Measurements from ENCODE around the gene DEFB132. TPM values are rescaled to one million over a fixed set of nuclear protein-coding genes. Genes with fewer than 3 reads are reported as not detected.
"Not testable (repeated sequence)": the region's sequence is repeated elsewhere in the genome, so short reads cannot be mapped to it uniquely, and the experiment has no call there.

The DEFB132 gene
- total RNA-seq, 1 donor from 2014 or later, result not detected

DNA sequence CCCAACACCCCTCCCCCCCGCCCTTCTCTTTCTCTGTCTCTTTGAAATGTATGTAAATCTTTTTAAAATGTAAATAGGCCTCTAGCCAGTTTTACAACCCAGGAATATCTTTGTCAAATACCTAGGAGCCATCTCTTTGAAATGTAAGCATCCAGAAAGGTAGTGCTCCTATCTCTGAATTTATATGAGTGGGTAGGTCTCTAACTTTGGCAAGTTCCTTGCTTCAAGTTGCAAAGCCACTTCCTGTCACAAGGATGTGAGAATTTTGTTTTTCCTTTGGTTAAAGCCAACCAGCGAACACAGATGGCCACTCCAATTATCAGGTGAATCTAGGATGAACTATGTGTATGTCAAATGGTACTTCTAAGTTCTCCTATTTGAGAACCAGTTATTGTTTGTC lies 6.2 kb upstream of the DEFB132 start:
- Histone ChIP-seq H3K36me3 (no peaks in the 10 kb centered on the region), H3K4me3 (no peak overlapping the region), H3K4me1 (no peaks in the 10 kb centered on the region), H3K27ac (no peak overlapping the region), H3K9me3 (no peaks in the 10 kb centered on the region), H3K27me3 (ENCODE audit: low read depth) (no peaks in the 10 kb centered on the region)
- ATAC-seq, result no peak
- DNase-seq, result no peak
- intact Hi-C loops (cut with DNase I), result no loop called here
- TF ChIP-seq, protein P1, sequence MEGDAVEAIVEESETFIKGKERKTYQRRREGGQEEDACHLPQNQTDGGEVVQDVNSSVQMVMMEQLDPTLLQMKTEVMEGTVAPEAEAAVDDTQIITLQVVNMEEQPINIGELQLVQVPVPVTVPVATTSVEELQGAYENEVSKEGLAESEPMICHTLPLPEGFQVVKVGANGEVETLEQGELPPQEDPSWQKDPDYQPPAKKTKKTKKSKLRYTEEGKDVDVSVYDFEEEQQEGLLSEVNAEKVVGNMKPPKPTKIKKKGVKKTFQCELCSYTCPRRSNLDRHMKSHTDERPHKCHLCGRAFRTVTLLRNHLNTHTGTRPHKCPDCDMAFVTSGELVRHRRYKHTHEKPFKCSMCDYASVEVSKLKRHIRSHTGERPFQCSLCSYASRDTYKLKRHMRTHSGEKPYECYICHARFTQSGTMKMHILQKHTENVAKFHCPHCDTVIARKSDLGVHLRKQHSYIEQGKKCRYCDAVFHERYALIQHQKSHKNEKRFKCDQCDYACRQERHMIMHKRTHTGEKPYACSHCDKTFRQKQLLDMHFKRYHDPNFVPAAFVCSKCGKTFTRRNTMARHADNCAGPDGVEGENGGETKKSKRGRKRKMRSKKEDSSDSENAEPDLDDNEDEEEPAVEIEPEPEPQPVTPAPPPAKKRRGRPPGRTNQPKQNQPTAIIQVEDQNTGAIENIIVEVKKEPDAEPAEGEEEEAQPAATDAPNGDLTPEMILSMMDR (IDR thresholded peaks at IDR 0.05), result no peak

DNA sequence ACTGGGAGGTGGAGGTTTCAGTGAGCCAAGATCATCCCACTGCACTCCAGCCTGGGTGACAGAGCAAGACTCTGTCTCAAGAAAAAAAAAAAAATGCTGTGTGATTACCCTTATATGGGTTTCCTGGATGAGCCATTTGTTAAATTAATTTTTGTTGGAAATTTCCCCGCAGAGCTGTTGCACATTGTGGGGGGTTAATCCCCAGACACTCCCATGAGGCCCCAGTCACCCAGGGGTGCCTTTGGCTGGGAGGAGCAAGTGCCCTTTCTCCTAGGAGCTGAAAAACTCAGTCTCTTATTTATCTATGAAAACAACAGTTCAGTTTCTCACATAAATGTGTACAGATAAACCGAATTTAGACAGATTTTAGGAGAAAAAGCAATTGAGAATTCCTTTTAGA lies 4.7 kb upstream of the DEFB132 start:
- no peak for ATAC-seq
- intact Hi-C loops (cut with DNase I), result no loop called here

DNA sequence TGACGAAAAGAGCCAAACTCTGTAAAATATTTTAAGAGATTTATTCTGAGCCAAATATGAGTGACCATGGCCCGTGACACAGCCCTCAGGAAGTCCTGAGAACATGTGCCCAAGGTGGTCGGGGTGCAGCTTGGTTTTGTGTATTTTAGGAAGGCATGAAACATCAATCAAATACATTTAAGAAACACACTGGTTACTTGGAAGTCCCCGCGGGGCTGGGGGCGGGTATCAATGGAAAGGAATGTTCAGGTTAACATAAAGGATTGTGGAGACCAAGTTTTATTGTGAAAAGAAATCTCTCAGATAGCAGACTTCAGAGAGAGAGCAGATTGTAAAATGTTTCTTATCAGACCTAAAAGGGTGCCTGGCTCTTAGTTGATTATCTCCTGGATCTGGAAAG lies 4.1 kb upstream of the DEFB132 start:
- H3K27ac ChIP-seq; H3K27me3 ChIP-seq (ENCODE audit: low read depth); intact Hi-C loops (cut with DNase I); H3K4me3 ChIP-seq; DNase-seq; H3K9me3 ChIP-seq; H3K4me1 ChIP-seq; ATAC-seq; H3K36me3 ChIP-seq: not testable (repeated sequence)

More for the DNA sequence above, 4.7 kb upstream of the DEFB132 start:
- Histone ChIP-seq H3K4me3 (no peak overlapping the region), H3K27me3 (ENCODE audit: low read depth) (no peaks in the 10 kb centered on the region), H3K27ac (no peak overlapping the region), H3K9me3 (no peaks in the 10 kb centered on the region), H3K36me3 (no peaks in the 10 kb centered on the region), H3K4me1 (no peaks in the 10 kb centered on the region)
- TF ChIP-seq, protein P1 (IDR thresholded peaks at IDR 0.05), result no peak
- DNase-seq, result no peak

DNA sequence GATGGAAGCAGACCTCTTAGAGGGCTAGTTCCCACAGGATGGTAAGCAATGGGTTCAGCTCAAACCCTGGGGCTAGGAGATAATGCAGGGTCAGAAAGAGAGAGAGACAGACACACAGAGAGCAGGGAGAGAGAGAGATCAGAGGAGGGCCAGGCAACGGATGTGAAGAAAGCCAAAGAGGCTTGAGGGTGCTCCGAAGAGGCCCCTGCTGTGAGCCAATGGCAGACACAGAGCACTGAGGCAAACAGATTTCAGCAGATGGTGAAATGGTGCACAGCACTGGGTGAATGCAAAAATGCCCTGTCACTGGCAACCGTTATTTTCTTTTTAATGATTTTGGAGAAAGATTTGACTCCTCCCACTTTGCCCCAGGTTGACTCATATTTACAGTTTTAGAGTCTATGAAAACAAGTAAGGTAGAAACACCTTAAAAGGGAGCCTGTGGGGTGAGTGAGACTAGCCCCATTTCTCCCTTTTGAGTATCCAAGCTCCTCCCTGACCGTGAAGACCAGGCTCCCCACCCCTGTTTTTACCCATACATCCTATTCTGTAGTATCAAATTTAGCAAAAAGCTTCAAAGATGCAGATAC lies 840 bp downstream of the DEFB132 start:
- no peaks in the 10 kb centered on the region for H3K36me3 ChIP-seq
- no peak overlapping the region for H3K27ac ChIP-seq
- ATAC-seq (no peak), DNase-seq (no peak)
- TF ChIP-seq, protein P1 (IDR thresholded peaks at IDR 0.05), result no peak
- no peaks in the 10 kb centered on the region for H3K9me3 ChIP-seq
- no peaks in the 10 kb centered on the region for H3K27me3 ChIP-seq (ENCODE audit: low read depth)
- intact Hi-C loops (cut with DNase I), result no loop called here
- no peak overlapping the region for H3K4me3 ChIP-seq
- H3K4me1 ChIP-seq, result no peaks in the 10 kb centered on the region

DNA sequence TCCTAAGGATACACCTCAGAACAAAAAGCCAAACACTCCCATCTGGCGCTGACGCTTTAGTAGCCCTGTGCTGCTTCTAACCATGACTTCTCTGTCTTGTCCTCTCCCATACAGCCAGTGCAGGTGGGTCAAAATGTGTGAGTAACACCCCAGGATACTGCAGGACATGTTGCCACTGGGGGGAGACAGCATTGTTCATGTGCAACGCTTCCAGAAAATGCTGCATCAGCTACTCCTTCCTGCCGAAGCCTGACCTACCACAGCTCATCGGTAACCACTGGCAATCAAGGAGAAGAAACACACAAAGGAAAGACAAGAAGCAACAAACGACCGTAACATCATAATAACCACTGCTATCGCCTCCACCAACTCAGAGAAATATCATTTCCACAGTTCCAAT lies 1.4 kb downstream of the DEFB132 start:
- no peak overlapping the region for H3K27ac ChIP-seq
- no peak overlapping the region for H3K4me3 ChIP-seq
- no peaks in the 10 kb centered on the region for H3K27me3 ChIP-seq (ENCODE audit: low read depth)
- TF ChIP-seq, protein P1 (IDR thresholded peaks at IDR 0.05), result peak; percentile 9
- no peaks in the 10 kb centered on the region for H3K36me3 ChIP-seq
- intact Hi-C loops (cut with DNase I), result no loop called here
- H3K9me3 ChIP-seq, result no peaks in the 10 kb centered on the region
- H3K4me1 ChIP-seq, result no peaks in the 10 kb centered on the region
- DNase-seq (no peak), ATAC-seq (peak in 1 of 2 donors; percentile 39)

DNA sequence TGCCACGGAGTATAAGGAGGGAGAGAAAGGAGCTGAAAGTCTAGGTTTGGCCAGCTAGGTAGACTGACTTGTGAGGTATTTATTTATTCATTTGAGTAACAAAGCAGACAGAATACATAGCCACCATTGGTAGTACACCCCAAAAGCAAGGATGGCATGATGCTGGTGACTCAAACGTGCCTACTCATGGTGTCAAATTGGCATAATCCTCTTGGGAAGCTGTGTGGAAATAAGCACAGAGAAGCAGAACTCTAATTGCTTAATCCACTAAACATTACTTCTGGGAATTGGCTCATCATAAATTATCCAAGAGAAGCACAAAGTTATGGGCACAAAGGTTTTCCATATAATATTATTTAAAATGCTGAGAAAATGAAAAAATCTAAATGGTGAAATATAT lies 2.5 kb downstream of the DEFB132 start:
- H3K36me3 ChIP-seq, result no peaks in the 10 kb centered on the region
- TF ChIP-seq, protein P1 (IDR thresholded peaks at IDR 0.05), result no peak
- no peak overlapping the region for H3K4me3 ChIP-seq
- intact Hi-C loops (cut with DNase I), result no loop called here
- no peaks in the 10 kb centered on the region for H3K4me1 ChIP-seq
- DNase-seq, result no peak
- no peak overlapping the region for H3K27ac ChIP-seq
- ATAC-seq, result no peak
- no peaks in the 10 kb centered on the region for H3K9me3 ChIP-seq
- no peaks in the 10 kb centered on the region for H3K27me3 ChIP-seq (ENCODE audit: low read depth)

All from lower lobe of right lung (tissue), 2 donors.